ENCODE measurements around the gene SORCS2.

Gene SORCS2

DNA sequence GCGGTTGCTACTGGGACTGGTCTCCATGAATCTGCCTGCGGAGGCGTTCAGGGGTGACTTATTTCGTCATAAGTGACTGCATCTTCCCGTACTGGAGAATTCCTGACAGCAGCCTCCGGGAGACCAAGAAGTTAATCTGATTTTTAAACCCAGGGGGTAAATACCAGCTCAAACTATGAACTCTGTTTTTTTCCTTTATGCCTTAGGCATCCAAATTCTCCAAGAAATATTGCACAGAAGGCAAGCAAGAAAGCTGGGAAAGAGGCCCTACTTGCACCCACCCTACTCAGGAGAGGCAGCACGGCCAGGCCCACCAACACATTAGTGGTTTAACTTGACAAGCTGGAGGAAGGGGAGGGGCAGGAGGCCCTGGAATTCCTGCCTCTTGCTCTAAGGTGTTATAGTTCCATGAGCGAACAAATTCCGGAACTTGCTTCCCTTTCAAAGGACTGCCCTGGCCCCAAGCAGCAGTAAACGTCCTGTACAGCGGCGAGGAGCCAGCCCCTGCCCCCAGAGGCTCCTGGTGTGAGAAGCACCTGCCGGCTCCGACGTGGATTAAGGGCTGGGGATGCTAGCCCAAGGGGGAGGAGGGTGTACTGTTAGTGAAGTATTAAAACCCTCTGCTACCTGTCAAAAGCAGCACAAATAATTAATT, 570.2 kb downstream of the SORCS2 start:
- no peak for DNase-seq

DNA sequence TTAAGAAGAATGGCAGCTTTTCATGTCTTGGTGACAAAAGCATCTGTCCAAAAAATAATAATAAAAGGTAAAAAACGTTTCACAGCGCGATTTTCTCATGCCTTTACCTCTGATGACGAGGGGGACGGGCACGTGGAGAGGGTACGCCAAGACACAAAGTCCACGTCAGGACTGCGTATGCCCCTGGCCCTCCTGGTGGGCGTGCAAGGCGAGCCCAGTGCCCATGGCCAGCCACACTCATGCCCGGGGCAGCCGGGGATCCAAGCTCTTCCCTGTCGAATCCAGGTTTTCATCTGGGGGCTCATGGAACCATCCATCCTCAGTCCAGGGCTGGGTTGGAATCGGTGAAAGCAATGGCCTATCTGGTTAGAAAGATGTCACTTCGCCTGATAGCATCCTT, 570.8 kb downstream of the SORCS2 start:
- DNase-seq: no peak

DNA sequence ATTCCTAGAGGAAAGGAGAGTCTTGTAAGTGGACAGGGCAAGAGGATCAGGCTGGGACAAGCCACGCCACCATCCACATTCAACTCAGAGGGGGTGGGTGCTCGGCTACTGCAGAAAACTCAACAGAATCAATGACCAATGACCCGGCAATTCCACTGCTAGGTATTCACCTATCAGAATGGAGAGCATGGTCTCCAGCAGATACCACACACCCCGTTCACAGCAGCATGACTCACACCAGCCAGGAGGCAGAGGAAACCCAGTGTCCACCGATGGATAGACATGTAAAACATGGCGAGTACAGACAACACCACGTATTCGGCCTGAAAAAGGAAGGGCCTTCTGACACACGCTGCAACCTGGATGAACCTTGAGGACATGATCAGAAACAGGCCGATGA, 571.5 kb downstream of the SORCS2 start:
- DNase-seq: no peak

DNA sequence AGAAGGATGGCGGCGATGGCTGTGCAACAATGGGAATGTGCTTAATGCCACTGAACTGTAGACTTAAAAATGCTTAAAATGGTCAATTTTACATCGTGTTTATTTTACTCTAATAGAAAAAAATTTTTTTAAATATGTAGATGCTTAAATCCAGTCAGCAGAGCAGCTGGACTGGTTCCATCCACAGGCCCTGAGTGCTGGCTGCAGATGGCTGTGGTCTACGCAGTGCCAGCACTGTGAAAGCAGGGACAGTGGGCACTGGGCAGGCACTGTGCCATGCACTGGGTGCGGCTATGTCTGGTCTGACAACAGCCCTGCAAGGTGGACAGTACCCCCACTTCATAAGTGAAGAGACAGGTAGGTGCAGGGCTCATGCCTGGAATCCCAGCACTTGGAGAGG, 572.1 kb downstream of the SORCS2 start:
- DNase-seq: no peak

DNA sequence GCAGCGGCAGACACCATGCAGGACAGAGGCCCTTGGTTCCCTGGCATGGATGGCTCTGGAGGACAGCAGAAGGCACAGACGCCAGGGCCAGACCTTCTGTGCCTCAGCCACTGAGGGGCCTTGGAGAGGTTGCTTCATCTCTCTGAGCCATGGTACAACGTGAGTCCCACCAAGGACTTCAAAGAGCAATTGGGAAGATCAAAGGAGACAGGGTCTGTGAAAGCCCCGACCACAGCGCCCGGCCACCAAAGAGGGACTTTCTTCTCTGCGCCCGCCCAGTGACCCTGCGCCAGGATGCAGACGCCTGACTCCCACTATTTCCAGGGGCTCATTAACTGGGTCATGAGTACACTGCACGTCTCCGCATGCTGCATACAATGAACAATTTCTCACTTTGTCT, 573.3 kb downstream of the SORCS2 start:
- no peak for DNase-seq

DNA sequence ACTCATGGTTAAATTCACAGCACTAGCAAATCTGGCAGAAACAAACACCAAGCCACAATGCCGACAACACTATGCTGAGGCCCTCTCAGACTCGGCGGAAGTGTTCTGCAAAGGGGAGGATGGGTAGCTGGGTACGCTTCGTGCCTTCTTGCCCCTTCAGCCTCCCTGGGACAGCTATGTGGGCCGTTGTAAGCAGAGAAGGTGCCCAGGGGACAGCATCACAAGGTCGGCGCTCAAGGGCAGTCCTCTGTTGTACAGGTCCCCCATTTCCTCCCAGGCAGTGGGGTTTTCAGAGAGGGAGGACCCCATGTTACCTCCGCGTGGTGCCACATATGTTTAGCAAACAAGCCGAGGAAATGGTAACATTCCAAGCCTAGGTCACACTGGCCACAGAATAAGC, 573.7 kb downstream of the SORCS2 start:
- DNase-seq: no peak

DNA sequence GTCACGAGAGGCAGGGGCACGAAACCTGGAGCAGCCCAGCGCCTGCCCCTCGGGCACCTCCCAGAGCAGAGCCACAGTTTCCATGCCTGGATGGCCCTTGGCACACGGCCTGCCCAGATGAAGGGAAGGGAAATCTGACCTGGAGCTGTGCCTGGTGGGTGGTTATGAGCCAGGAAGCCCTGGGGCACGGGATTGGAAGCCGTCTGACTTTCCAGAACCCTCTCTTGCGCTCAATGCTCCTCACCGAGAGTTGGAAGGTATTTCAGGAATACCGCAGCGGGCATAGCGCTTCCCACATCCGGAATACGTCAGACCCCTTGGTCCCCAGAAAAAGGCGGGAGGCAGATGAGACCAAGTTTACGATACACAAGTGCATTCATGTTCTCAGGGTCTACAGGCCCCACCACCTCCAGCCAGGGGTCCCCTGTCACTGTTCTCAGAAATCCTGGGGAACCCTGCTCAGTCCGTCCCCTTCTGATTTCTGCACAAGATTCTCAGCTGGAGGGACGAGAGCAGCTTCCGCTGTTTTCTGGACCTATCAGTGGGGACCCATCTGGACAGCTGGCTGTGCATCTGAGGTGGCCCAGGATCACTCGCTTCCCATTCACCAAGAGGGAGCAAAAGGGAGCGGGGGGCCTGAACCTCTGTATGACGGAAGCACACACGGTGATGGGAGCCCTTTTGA, 574.5 kb downstream of the SORCS2 start:
- no peak for DNase-seq

DNA sequence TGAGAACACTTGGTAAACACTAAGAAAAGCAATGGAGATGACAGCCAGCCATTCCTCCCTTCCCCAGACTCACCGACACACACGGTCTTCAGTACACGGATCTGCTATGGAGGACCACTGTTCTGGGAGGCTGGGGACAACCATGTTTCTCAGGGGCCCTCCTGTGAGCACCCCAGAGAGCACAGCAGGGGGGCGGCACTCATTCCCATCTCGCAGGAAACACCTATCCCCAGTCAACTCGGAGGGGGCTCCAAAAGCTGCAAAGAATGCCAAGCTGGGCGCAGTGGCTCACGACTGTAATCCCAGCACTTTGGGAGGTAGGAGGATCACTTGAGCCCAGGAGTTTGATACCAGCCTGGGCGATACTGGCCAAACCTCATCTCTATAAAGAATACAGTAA, 575.2 kb downstream of the SORCS2 start:
- no peak for DNase-seq

DNA sequence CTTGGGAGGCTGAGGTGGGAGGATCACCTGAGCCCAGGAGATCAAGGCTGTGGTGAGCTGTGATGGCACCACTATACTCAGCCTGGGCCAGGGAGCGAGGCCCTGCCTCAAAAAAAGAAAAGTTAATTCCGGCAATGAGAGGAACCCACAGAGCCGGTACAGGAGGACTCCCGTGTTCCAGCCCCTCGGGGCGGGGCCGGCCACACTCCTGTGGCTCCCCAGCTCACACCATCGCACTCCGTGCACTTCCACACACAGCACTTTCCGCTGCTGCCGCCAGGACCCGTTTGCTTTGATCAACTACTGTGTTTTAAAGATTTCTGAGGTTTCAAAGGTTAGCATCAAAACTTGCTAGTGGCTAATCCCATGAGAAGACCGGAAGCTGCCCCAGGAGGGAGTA, 575.6 kb downstream of the SORCS2 start:
- no peak for DNase-seq

DNA sequence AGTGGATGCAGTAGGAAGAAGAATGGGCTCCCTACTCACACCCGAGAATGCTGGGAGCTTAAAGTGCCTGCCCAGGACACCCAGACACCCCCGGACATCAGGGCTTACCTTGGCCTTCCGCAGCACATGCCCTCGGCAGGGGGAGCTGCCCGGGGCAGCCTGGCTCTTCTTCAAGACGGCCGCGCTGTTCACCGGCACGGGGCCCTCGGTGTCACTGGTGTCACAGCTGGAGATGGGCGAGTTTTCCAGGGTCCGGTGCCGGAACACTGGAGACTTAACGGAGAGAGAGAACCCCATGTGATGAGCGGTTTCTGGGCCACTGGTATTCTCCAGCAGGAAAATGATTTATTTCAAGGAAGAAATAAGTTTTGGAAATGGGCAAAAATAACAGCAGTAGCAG, 576.4 kb downstream of the SORCS2 start:
- DNase-seq: no peak

DNA sequence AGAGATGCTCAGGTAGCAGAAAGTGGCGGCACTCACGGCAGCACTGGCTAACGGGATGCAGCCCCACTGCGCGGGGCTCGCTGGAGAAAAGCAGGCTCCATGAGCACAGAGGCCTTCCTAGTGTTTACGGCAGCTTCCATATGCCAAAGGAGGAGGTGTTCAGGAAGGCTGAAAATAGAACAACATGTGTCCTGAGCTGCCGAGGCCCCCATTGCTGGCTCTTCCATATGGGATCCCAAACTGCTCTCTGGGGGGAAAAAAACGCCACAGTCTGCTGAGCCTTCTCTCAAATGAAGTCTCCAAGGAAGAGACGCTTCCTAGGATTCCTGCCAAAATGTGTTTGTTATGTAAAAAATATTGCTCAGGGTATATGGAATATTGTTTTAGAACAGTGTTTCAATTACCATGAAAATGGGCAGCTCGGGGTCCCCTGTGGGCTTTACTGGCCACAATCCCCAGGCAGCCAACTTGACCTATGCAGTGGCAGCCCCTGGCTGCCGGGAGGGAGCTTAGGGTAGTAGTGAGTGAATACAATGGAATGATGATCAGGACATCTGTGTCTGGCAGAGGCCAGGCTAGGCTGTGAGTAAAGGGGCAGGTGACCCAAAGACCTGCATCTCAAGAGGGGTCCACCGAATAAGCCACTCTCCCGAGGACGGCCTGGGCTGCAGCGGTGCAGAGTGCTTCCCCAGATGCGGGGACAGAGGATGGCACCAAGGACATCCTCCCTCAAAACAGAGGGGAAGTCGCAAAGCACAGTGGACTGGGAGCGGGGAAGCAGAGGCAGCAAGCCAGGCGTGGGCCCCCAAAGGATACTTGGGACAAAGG, 577.3 kb downstream of the SORCS2 start:
- no peak for DNase-seq

DNA sequence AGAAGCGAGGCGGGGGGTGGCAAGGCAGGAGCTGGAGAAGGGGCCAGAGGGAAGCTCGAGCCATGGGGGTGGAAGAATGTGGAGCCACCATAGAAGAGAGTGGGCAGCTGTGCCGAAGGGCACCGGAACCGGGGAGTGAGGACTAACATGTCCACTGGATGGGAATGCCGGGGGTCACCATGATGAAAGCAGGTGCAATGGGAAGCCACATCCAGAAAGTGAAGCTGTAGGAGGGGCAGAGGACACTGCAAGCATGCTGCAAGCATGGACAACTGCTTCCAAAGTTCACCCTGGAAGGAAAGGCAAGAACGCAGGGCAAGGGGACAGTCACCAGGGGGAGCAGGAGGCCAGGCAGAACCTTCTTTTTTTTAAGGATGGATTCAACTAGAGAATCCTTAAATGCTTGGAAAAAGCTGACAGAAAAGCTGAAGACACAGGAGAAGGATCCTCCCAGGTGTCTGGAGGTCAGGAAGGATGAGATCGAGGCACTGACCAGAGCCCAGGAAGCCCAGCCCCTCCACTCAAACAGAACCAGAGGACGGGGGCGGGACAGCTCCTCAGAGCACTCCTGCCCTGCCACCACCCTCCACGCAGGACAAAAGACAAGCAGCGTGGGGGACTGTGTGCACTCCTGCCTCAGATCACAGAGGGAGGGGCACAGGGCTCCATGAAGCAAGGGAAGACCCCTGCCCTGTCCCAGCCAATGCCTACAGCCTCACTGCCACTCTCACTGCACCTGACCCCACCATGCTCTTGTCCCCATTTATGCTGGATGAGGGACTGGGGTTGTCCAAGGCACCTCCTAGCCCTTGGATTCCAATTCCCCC, 578.1 kb downstream of the SORCS2 start:
- DNase-seq: peak in 1 of 2 donors; percentile 26

DNA sequence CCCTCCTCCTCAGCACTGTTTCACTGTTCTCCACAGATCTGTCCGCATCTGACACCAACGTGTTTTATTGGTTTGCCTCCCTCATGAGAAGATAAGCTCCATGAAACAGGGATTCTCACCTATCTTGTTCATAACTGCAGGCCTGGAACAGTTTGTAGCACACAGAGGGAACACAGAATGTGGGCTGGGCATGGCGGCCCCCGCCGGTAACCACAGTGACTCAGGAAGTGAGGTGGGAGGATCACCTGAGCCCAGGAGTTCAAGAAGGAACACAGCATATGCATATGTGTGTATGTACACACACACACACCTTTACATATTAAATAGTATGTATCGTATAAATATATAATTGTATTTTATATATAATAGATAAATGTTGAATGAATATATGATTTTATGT, 578.7 kb downstream of the SORCS2 start:
- no peak for DNase-seq

DNA sequence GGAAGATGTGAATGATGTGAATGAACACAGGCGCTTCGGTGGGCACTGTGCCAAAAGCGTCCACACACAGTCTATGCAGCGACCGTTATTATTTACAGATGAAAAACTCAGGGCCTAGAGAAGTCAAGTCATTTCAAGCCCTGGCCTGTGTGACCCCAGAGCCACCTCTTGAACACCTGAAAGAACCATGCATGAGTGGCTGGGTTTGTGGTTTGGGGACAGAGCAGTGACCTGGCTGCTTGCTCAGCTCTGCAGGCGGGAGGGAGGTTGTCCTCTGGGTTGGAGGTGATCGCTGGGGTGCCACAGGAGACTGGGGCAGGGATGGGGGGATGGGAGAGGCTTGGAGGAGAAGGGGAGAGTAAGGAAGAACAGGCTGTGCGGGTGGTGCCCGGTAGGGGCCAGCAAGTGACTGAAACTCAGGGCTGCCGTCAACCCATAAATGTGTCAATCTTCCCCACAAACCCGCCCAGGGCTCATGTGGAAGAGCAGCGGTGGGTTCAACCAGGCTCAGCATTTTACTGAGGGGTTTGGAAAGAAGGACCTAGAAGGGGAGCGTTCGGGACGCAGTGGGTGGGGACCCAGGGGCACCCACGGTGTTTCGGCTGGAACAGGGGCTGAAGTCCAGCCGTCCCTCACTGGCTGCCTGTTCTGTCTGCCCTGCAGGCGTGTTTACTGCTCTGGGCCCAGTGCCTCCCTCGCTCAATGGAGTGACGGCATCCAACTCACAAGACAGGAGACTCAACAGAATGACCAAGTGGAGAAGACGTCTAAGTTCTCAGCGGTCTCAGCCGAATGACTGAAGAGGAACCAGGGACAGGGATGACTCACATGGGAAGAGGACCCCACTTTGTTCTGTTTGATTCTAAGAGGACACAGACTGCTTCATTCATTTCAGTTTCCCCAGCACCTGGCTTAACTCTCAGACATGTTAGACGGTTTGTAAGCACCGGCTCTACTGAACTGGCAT, 579.5 kb downstream of the SORCS2 start:
- no peak for DNase-seq

DNA sequence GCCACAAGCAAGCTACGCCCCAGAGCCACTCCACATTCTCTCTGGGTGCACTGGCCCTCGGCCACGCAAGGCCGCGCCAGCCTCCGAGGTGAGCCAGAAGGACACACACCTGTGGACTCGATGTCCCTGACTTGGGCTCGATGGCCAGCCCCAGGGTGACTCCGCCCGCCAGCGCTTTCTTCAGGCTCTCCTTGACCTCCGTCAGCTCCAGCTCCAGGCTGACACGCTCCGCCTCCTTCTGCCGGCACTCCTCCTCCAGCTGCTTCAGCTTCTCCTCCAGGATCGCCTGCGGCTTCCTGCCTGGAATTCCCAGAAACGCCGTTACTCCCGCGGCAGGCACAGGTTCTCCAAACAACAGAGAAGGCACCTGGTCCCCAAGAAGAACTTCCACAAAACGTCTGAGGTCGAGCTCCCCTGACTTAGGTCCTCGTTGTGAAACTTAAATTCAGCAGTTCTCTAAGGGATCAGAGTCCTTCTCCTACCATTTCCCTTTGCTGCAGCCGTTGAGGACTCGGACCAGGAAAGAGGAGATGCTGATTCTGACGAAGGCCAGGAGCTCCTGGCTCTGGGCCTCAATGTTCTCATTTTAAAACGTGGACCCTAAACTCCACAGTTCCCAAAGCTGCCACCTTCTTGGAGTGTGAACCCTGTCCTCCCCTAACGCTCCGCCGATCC, 580.5 kb downstream of the SORCS2 start:
- DNase-seq: no peak

DNA sequence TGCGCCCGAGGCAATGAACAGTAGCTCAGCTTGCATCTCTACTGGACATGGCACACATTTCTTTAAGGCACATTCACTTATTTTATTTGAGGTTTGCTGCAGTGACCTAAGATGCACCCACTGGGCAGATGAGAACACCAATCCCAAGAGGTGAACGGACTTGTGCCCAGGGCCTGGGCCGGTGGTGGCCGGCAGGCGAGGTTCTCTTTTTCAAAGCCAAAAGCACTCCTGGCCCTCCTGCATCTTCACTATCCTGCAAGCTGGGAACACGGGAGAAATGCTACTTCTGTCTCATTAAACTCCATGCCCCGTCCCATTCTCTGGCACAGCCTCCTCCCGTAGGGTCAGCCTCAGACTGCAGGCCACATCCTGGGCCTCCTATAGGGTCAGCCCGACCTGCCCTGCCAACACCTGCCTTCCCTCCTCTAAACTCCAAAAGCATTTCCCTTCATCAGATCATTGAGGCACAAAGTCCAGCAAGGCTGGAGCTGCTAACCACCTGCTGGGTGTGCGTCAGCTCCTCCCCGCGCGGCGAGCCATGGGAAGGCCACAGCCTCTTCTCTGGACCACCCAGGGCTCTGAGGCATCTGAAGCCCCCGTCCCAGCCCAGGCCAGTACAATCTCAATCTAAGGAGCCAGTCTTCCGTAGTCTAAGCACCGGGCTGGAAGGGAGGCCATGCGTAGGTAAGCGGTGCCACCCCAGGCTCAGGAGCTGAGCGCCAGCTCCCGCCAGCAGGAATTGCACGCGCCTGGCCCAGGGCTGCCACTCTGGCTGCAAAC, 581.3 kb downstream of the SORCS2 start:
- DNase-seq: no peak

DNA sequence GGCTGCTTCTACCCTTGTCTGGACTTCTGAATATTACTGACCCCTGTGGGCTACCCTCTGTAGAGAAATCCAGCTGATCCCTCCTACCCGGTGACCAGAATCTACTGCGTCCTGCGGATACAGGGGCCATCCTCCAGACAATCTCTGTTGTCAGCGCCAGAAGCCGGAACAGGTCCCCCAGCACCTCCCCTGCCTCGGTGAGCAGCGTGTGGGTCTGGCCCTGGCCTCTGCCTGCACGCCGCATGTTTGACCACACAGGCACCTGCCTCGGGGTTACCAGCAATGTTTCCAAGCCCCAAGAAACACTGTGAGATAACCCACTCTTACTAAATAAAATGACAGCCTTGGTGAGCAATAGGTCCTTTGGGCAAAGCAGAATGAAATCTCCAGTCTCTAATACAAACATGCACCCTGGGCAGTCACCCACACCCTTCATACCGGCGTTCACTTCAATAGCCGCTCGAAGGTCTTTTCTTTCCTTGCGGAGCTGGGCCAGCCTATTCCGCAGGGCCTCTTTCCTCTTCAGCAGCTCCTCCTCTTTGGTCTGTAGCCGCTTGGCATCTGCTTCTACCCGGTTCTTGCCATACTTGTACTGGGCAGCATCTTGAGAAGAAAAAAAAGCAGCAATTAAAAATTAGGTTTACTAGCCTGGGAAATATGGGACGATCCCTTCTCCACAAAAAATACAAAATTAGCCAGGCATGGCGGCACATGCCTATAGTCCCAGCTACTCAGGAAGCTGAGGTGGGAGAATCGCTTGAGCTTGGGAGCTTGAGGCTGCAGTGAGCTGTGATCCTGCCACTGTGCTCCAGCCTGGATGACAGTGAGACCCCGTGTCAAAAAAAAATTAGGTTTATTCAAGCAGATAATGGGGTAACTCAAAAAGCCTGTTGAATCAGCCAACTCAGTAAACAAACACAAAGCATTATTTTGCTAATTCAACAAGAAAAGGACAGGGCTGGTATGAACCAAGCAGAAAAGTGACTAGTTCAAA, 582.3 kb downstream of the SORCS2 start:
- no peak for DNase-seq

DNA sequence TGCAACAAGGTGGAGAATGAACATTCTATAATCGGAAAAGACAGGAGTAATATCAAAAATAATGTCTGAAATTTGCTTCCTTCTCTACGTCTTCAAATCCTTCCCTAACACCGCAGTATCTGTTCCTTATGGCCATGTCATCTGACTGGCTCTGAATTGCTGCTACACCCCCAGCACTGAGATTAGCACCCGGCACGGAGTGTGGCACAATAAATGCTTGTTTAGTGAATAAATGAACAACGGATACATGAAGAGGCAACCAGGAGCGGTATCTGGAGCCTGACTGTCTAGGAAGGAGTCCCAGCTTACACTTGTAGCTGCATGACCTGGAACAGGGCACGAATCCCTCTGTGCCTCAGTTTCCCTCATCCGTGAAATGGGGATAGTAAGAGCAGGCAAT, 583.1 kb downstream of the SORCS2 start:
- no peak for DNase-seq

DNA sequence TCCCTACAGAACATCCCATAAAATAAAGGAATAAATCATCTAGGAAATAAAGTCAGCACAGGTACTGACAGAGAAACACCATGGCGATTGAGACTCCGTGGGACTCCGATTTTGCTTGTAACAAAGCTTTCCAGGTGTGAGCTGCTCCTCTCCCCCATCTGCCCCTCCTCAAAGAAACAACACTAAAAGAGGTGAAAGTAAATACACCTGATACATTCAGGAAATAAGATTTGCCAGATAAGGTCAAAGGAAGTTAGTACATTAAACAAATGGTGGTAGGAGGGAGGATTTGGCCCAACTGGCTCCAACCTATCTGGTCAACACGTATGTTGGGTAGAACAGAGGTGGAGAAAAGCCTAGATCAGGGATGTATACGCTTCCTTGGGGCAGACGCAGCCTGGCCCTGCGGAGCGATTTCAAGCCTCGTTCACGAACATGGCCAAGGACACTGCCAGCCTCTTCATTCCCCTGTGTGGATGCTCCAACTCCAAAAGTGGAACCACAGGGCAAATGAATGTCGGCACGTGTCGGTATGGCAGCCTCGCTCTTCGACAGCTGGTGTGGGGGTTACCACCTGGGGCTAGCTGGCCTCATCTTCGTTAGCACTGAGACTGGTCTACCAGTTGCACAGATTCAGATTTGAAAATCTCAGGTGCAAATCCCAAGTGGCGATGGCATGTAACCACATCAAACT, 584.8 kb downstream of the SORCS2 start:
- no peak for DNase-seq
